NB4 (cell line): ENCODE measurements around the gene CEP170.
A peak's percentile ranks its signal among the peaks of the same experiment; 100 is the strongest.

ENCODE experiments used
- DNase-seq: peaks from one replicate; pipeline ENCODE4 v3.0.0; 2010; ENCODE audit warnings: low read depth
- H3K4me3 ChIP-seq: one replicate; pipeline ENCODE4 v1.5.1; 2011; ENCODE audit warnings: mild to moderate bottlenecking, low read depth, low read length, moderate library complexity
- CTCF ChIP-seq: IDR thresholded peaks from one replicate; pipeline ENCODE4 v1.5.1; 2012; ENCODE audit warnings: low read depth, low read length
- MAX ChIP-seq: IDR thresholded peaks from 2 replicates; pipeline ENCODE4 v1.6.1; 2011; ENCODE audit warnings: low read depth, low read length
- MYC ChIP-seq: IDR thresholded peaks from 2 replicates; pipeline ENCODE4 v1.6.1; 2011; ENCODE audit warnings: low read depth, low read length
- POLR2A ChIP-seq: IDR thresholded peaks from 2 replicates; pipeline ENCODE4 v1.6.1; 2011; ENCODE audit warnings: mild to moderate bottlenecking; ENCODE audit not compliant: insufficient read length; ENCODE audit errors: extremely low read depth

Gene CEP170

GRCh38 chr1:243251539-243251938 lies 3.5 kb downstream of the CEP170 start:
- TF ChIP-seq MAX, result no peak
- TF ChIP-seq POLR2A, result no peak
- no peak for TF ChIP-seq MYC
- no peak for TF ChIP-seq CTCF
- no peak for DNase-seq
- peak overlapping the region; percentile 78 for H3K4me3 ChIP-seq

GRCh38 chr1:243250102-243250501 lies 5.0 kb downstream of the CEP170 start:
- TF ChIP-seq MYC (no peak), CTCF (no peak), POLR2A (no peak), MAX (no peak)
- no peak for DNase-seq
- no peak overlapping the region for H3K4me3 ChIP-seq

GRCh38 chr1:243249214-243249613 lies 5.9 kb downstream of the CEP170 start:
- no peak for DNase-seq
- TF ChIP-seq CTCF (no peak), MYC (no peak), POLR2A (no peak), MAX (no peak)
- no peak overlapping the region for H3K4me3 ChIP-seq

- TF ChIP-seq CTCF, result no peak
- TF ChIP-seq MAX, result no peak
- TF ChIP-seq MYC, result no peak
- no peak for TF ChIP-seq POLR2A
These were observed 7.2 kb downstream of the CEP170 start for GRCh38 chr1:243247901-243248300.

GRCh38 chr1:243246916-243247315 lies 8.2 kb downstream of the CEP170 start:
- DNase-seq, result peak; percentile 58
- H3K4me3 ChIP-seq, result no peak overlapping the region
- TF ChIP-seq CTCF (no peak), MAX (no peak), POLR2A (no peak), MYC (no peak)

More at GRCh38 chr1:243247901-243248300, 7.2 kb downstream of the CEP170 start:
- no peak overlapping the region for H3K4me3 ChIP-seq
- DNase-seq, result no peak

- TF ChIP-seq MAX (no peak), MYC (no peak), POLR2A (no peak), CTCF (no peak)
- DNase-seq, result peak; percentile 34
- H3K4me3 ChIP-seq, result no peak overlapping the region
These were observed 10.6 kb downstream of the CEP170 start for GRCh38 chr1:243244432-243244841.
